GM12865 (cell line): Measurements from ENCODE around the gene MAGEA8.

Experiments
- DNase-seq: peaks from one replicate; pipeline ENCODE4 v3.0.0; 2010; ENCODE audit warnings: low read depth
- H3K4me3 ChIP-seq: 2 replicates; pipeline ENCODE4 v1.5.1; 2011; ENCODE audit warnings: mild to moderate bottlenecking, low read depth, low read length, control low read depth
- CTCF ChIP-seq: IDR thresholded peaks from 2 replicates; pipeline ENCODE4 v1.5.1; 2011; ENCODE audit warnings: low read length, control low read depth, low read depth, inconsistent platforms; ENCODE audit not compliant: insufficient read depth; ENCODE audit errors: missing control alignments

MAGEA8 gene

DNA sequence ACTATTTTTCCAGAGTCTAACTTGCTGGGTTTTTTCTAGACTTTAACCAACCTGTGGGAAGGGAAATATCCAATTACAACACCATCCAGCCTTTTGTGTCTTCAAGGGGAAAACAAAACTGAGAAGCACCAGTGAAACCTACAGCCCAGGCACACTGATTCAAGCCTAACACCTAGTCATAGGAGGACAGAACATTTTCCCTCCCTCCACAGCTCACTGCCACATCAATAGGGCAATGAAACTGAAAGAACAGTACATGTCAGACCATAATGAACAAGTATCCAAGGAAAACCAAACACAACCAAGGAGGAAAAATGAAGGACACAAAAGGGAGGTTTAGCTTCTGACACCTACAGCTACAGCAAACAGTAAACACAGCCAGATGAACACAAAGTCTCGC is 17.6 kb downstream of the MAGEA8 start:
- DNase-seq, result no peak
- TF ChIP-seq CTCF, result no peak
- no peak overlapping the region for H3K4me3 ChIP-seq

DNA sequence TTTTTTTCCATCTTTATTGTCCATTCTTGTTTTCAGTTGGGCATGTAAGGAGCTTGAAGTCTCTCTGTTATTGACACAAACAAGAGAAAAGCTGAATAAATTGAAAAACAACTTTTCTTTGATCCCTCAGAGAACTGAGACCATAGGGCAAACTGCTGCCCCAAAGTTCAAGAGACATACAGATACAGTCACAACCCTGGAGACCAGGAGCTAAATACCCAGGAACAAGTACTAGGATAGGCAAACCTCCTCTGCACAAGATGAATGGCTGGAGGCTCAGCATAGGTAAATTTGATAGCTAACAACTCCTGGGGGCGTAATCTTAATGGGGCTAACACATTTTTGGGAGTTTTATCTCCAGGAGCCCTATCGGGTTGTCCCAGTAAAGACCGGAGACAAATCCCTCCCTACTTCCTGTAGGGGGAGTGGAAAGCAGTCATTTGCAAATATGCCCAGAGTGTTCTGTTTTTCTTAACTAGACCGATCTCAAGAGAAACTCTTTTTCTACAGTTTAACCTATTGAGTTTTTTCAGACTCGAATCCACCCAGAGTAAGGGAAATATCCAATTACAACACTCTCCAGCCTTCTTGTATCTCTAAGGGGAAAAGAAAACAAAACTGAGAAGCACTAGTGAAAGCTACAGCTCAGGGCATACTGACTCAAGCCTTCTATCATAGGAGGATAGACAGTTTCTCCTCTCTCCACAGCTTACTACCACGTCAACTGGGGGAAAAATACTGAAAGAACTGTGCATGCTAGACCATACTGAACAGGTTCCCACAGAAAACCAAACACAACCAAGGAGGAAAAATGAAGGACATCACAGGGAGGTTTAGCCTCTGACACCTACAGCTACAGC is 23.1 kb downstream of the MAGEA8 start:
- DNase-seq, result peak; percentile 46
- TF ChIP-seq CTCF, result no peak
- no peak overlapping the region for H3K4me3 ChIP-seq

- DNase-seq, result peak; percentile 55
- H3K4me3 ChIP-seq, result no peak overlapping the region
- TF ChIP-seq CTCF, result no peak
Observed at GRCh38 chrX:149908308-149908707, 27.3 kb downstream of the MAGEA8 start.

GRCh38 chrX:149908727-149909126 is 27.7 kb downstream of the MAGEA8 start:
- TF ChIP-seq CTCF, result no peak
- DNase-seq, result no peak
- H3K4me3 ChIP-seq, result no peak overlapping the region

DNA sequence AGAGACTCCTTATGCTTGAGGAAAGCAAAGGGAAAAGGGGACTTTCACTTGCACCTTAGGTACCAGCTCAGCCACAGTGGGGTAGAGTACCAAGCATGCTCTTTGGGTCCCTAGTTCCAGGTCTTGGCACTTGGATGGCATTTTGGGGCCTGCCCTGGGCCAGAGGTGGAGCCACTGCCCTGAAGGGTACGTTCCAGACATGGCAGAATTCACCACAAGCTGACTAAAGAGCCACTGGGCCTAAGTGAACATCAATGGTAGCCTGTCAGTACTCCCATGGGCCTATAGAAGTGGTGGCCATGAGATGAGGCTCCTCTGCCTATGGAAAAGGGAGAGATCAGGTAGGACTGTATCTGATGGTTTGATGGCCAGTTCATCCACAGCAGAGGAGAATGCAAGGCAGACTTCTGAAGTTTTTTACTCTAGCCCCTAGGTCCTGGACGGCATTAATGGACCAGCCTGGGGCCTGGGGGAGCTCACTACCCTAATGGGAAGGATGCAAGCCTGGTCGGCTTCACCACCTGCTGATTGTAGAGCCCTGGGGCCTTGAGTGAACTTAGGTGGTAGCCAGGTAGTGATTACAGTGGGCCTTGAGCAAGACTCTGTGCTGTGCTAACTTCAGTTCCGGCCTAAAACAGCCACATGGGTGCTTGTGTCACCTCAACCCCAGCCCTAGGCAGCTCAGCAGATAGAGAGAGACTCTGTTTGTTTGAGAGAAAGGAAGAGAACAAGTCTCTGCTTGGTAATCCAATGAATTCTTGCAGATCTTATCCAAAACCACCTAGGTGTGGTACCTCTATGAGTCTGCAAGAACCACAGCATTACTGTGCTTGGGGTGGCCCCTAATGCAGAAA is 28.6 kb downstream of the MAGEA8 start:
- H3K4me3 ChIP-seq, result no peak overlapping the region
- no peak for DNase-seq
- no peak for TF ChIP-seq CTCF

- no peak for TF ChIP-seq CTCF
- DNase-seq, result no peak
- H3K4me3 ChIP-seq, result no peak overlapping the region
Observed at GRCh38 chrX:149910178-149910695, 29.3 kb downstream of the MAGEA8 start.
